ENCODE results near the gene BTBD6. TPM values are rescaled to one million over a fixed set of nuclear protein-coding genes. Genes with fewer than 3 reads are reported as not detected.
"Not testable (repeated sequence)": the region's sequence is repeated elsewhere in the genome, so short reads cannot be mapped to it uniquely, and the experiment has no call there.

Gene BTBD6
- total RNA-seq, 2 donors from 2014 or later: 45.9 to 73.5 TPM

DNA sequence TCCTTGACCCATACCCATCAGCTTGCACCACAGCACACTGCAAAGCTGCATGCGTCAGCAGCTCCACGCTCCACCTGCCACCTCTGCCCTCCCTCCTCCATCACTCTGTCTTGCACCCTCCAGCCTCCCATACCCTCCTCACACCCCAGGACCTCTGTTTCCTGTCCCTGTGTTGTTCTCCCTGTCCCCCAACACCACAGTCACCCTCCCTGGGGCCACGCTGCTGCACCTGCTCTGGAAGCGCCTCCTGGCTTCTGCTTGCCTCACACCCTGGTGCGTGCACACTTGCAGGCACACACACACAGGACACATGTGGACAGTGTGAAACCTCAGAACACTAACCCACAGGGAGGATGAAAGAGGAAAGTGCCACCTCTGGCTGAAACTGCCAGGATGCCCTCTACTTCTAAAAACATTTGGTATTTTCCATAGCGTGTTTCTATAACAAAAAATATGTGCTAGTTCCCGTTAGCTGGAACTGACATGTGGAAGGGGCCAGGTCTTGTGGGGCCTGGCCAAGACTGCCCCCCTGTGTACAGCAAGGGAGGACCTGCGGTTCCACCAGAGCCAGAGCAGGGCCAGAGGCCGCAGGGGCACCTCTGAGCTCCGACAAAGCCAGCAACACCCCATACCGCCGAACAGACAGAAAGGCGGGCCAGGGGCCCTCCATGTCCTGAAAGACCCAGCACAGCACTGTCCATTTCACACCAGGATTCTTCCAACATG is 42.5 kb downstream of the BTBD6 start:
- DNase-seq (ENCODE audit: low spot score) (no peak), ATAC-seq (ENCODE audit: insufficient number of reproducible peaks, low FRiP score, low read depth) (no peak)
- Histone ChIP-seq H3K4me1 (ENCODE audit: control insufficient read depth in 1 of 2, low read depth in 2 of 2) (peaks cover 0 to 17% of the 10 kb centered on the region in 2 donors), H3K36me3 (peaks cover 3% of the 10 kb centered on the region), H3K4me3 (no peak overlapping the region), H3K9me3 (no peaks in the 10 kb centered on the region), H3K27me3 (replicated peaks; ENCODE audit: insufficient read depth) (no peaks in the 10 kb centered on the region), H3K27ac (no peak overlapping the region)
- TF ChIP-seq, protein P1, sequence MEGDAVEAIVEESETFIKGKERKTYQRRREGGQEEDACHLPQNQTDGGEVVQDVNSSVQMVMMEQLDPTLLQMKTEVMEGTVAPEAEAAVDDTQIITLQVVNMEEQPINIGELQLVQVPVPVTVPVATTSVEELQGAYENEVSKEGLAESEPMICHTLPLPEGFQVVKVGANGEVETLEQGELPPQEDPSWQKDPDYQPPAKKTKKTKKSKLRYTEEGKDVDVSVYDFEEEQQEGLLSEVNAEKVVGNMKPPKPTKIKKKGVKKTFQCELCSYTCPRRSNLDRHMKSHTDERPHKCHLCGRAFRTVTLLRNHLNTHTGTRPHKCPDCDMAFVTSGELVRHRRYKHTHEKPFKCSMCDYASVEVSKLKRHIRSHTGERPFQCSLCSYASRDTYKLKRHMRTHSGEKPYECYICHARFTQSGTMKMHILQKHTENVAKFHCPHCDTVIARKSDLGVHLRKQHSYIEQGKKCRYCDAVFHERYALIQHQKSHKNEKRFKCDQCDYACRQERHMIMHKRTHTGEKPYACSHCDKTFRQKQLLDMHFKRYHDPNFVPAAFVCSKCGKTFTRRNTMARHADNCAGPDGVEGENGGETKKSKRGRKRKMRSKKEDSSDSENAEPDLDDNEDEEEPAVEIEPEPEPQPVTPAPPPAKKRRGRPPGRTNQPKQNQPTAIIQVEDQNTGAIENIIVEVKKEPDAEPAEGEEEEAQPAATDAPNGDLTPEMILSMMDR (IDR thresholded peaks at IDR 0.05): no peak

DNA sequence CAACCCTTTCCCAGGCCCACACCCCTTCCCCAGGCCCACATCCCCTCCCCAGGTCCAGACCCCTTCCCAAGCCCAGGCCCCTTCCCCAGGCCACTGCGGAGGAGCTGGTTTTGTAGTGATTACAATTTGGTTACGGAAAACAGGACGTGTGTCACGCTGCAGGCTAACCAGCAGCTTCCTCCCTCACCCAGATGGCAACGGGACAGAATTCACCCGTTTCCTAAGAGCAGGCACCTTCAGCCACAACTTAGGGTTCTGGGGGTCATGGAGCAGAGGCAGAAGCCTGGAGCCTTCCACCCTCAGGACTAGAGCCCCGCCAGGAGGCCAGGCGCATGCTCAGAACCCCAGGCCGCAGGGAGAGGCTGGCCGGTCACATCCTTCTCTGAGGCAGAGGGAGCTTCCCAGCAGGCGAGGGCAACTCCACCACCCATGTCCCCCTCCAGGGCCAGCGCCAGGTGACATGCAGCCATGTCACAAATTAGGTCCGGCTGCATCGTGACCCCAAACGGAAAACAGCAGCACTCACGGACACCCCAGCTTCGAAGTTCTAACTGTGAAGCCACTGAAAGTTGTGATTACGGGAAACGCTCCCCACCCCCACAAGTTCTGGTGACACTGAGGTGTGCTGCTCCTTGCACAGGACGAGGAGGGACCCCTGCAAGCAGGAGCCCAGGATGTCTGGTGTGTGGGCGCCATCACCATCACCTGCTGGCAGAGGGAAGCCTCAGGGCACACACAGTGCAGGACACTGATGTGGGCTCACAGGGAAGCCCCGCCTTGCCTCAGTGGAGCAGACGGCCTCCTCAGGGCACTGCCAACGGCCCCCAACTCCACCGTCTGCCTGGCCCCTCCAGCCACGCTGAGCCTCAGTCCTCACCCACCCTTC is 44.7 kb downstream of the BTBD6 start:
- H3K4me1 ChIP-seq (ENCODE audit: control insufficient read depth in 1 of 2, low read depth in 2 of 2): peaks cover 0 to 17% of the 10 kb centered on the region in 2 donors
- ATAC-seq (ENCODE audit: insufficient number of reproducible peaks, low FRiP score, low read depth) (no peak), DNase-seq (ENCODE audit: low spot score) (no peak)
- H3K27ac ChIP-seq: no peak overlapping the region
- H3K9me3 ChIP-seq: no peaks in the 10 kb centered on the region
- TF ChIP-seq, protein P1 (IDR thresholded peaks at IDR 0.05): no peak
- no peak overlapping the region for H3K4me3 ChIP-seq
- no peaks in the 10 kb centered on the region for H3K27me3 ChIP-seq (replicated peaks; ENCODE audit: insufficient read depth)
- no peaks in the 10 kb centered on the region for H3K36me3 ChIP-seq

- H3K4me1 ChIP-seq (ENCODE audit: control insufficient read depth in 1 of 2, low read depth in 2 of 2): peaks cover 2 to 23% of the 10 kb centered on the region in 2 donors
- DNase-seq (ENCODE audit: low spot score): no peak
- ATAC-seq (ENCODE audit: insufficient number of reproducible peaks, low FRiP score, low read depth): no peak
- H3K27me3 ChIP-seq (replicated peaks; ENCODE audit: insufficient read depth): no peaks in the 10 kb centered on the region
- H3K9me3 ChIP-seq: no peaks in the 10 kb centered on the region
- no peak overlapping the region for H3K27ac ChIP-seq
- no peaks in the 10 kb centered on the region for H3K36me3 ChIP-seq
- no peak overlapping the region for H3K4me3 ChIP-seq
- TF ChIP-seq, protein P1 (IDR thresholded peaks at IDR 0.05): no peak
These were observed 45.8 kb downstream of the BTBD6 start for GRCh38 chr14:105294142-105294597.

DNA sequence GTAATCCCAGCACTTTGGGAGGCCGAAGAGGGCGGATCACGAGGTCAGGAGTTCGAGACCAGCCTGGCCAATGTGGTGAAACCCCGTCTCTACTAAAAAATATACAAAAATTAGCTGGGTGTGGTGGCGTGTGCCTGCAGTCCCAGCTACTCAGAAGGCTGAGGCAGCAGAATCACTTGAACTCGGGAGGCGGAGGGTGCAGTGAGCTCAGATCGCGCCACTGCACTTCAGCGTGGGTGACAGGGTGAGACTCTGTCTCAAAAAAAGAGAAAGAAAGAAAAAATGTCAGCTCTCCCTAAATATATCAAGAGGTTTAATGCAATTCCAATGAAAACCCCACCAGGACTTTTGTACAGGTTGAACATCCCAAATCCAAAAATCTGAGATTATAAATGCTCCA is 49.0 kb downstream of the BTBD6 start:
- not testable (repeated sequence) for H3K36me3 ChIP-seq; DNase-seq (ENCODE audit: low spot score); H3K9me3 ChIP-seq; ATAC-seq (ENCODE audit: insufficient number of reproducible peaks, low FRiP score, low read depth); H3K27ac ChIP-seq; H3K27me3 ChIP-seq (replicated peaks; ENCODE audit: insufficient read depth); H3K4me3 ChIP-seq
- peaks cover 11 to 39% of the 10 kb centered on the region in 2 donors for H3K4me1 ChIP-seq (ENCODE audit: control insufficient read depth in 1 of 2, low read depth in 2 of 2)

- Histone ChIP-seq H3K4me3 (peak overlapping the region; percentile 93), H3K27me3 (replicated peaks; ENCODE audit: insufficient read depth) (no peaks in the 10 kb centered on the region), H3K9me3 (no peaks in the 10 kb centered on the region), H3K4me1 (ENCODE audit: control insufficient read depth in 1 of 2, low read depth in 2 of 2) (peaks cover 11 to 24% of the 10 kb centered on the region in 2 donors), H3K36me3 (no peaks in the 10 kb centered on the region), H3K27ac (peak overlapping the region; percentile 95 to 97)
- TF ChIP-seq, protein P1 (IDR thresholded peaks at IDR 0.05): no peak
- no peak for DNase-seq (ENCODE audit: low spot score)
- peak; percentile 7 for ATAC-seq (ENCODE audit: insufficient number of reproducible peaks, low FRiP score, low read depth)
These were observed 51.6 kb downstream of the BTBD6 start for GRCh38 chr14:105299654-105300541.
